SU-DHL-6 (cell line): ENCODE measurements around the gene TRAF3IP3.

Experiments
- H2AFZ ChIP-seq: fragments of 200-600 bp; sonication (generic); 2 replicates; pipeline ENCODE4 v1.6.1; 2014; ENCODE audit warnings: low read depth, mild to moderate bottlenecking, moderate library complexity, mixed read lengths, antibody characterized with exemption, low read length; ENCODE audit not compliant: severe bottlenecking
- H3F3A ChIP-seq: fragments of 200-600 bp; shearing (Covaris generic); 2 replicates; pipeline ENCODE4 v1.6.0; 2016; ENCODE audit warnings: antibody characterized with exemption, mild to moderate bottlenecking; ENCODE audit not compliant: insufficient read depth
- H3K27ac ChIP-seq: fragments of 200-600 bp; sonication (generic); 2 replicates; pipeline ENCODE4 v1.5.1; 2016; ENCODE audit warnings: low read depth, mild to moderate bottlenecking, low read length, moderate library complexity, mixed read lengths
- H3K27me3 ChIP-seq: fragments of 200-600 bp; sonication (generic), shearing (Covaris generic); 2 replicates; pipeline ENCODE4 v1.6.0; 2014; ENCODE audit warnings: mild to moderate bottlenecking, low read length
- H3K36me3 ChIP-seq: fragments of 200-600 bp; sonication (generic); 2 replicates; pipeline ENCODE4 v1.6.1; 2014; ENCODE audit warnings: mild to moderate bottlenecking, low read length, mixed read lengths
- H3K4me2 ChIP-seq: fragments of 300-600, 200-600 bp; shearing (Covaris generic), sonication (generic); 2 replicates; pipeline ENCODE4 v1.6.0; 2014; ENCODE audit warnings: low read length, low read depth, mild to moderate bottlenecking; ENCODE audit not compliant: poor library complexity, severe bottlenecking
- H3K4me3 ChIP-seq: fragments of 200-600 bp; sonication (generic); 2 replicates; pipeline ENCODE4 v1.5.1; 2014; ENCODE audit warnings: antibody characterized with exemption, low read length, mild to moderate bottlenecking, mixed read lengths; ENCODE audit not compliant: insufficient read depth, poor library complexity, severe bottlenecking
- H3K79me2 ChIP-seq: fragments of 200-600 bp; sonication (generic); 2 replicates; pipeline ENCODE4 v1.6.1; 2014; ENCODE audit warnings: mild to moderate bottlenecking, low read length, moderate library complexity; ENCODE audit not compliant: insufficient read depth
- H3K9ac ChIP-seq: fragments of 200-600 bp; sonication (generic); 2 replicates; pipeline ENCODE4 v1.7.0; 2014; ENCODE audit warnings: mild to moderate bottlenecking, low read length
- H3K9me2 ChIP-seq: fragments of 200-600 bp; sonication (generic); replicated peaks from 2 replicates; pipeline ENCODE4 v1.6.1; 2014; ENCODE audit warnings: low read length; ENCODE audit not compliant: insufficient read depth
- H3K9me3 ChIP-seq: fragments of 200-600 bp; sonication (generic); 2 replicates; pipeline ENCODE4 v1.6.1; 2014; ENCODE audit warnings: low read length, mixed read lengths; ENCODE audit not compliant: insufficient read depth
- H4K20me1 ChIP-seq: fragments of 200-600 bp; sonication (generic); 2 replicates; pipeline ENCODE4 v1.6.1; 2014; ENCODE audit warnings: low read depth, mild to moderate bottlenecking, antibody characterized with exemption, low read length, moderate library complexity, mixed read lengths
- CTCF ChIP-seq: fragments of 200-600 bp; sonication (generic); IDR thresholded peaks from one replicate; pipeline ENCODE4 v1.5.1; 2017; ENCODE audit warnings: antibody characterized with exemption, mild to moderate bottlenecking, low read length, moderate library complexity; ENCODE audit not compliant: insufficient read depth, poor library complexity, severe bottlenecking
- EZH2phosphoT487 ChIP-seq: fragments of 200-600 bp; sonication (generic), shearing (Covaris generic); conservative IDR thresholded peaks from 2 replicates; pipeline ENCODE4 v1.6.1; 2018; ENCODE audit warnings: mild to moderate bottlenecking, antibody characterized with exemption, low read length, moderate library complexity, mixed read lengths

Gene TRAF3IP3

GRCh38 chr1:209732725-209733124 is 23.1 kb upstream of the TRAF3IP3 start:
- Histone ChIP-seq H3K4me2 (no peak overlapping the region), H3K9me2 (no peaks in the 10 kb centered on the region), H2AFZ (no peak overlapping the region), H3K27me3 (0 out of 2 replicates have a peak, but pooled peaks cover 2% of the 10 kb centered on the region), H3K9ac (no peak overlapping the region), H3K36me3 (no peaks in the 10 kb centered on the region), H3K79me2 (no peaks in the 10 kb centered on the region), H3K27ac (no peak overlapping the region), H3K9me3 (no peaks in the 10 kb centered on the region), H4K20me1 (no peaks in the 10 kb centered on the region), H3K4me3 (no peak overlapping the region), H3F3A (no peaks in the 10 kb centered on the region)
- TF ChIP-seq CTCF, result no peak
- TF ChIP-seq EZH2phosphoT487, result no peak

DNA sequence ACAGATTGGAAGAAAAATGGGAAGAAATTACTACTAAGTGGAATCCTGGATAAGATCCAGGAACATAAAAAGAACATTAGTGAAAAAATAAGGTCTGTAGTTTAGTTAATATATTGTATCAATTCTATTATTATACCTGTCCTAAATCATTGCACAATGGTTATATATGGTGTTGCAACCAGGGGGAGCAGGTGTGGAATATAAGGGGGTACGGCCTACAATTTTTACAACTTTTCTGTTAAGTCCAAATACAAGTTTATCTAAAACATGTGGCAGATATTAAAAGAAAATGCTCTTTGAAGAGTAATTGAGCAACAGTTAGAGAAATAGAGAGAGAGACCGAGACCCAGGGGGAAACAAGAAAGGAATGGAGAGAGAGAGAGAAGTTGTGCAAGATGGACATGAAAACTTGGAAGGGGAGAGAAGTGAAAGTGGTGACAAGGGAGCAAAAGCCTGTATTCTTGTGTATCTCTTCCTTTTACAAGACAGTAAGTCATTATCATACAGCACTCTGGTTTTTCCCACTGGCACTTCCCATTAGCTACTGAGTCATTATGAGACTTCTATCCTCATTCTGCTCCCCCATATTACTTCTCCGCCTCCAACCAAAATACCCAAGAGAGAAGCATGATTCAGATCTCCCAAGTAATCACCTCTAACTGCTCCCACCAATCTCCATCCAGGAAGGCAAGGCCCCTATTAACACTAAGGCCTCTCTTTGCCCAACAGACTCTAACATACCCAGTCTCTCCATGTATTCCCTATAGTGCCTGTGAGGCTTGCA is 22.3 kb upstream of the TRAF3IP3 start:
- no peak for TF ChIP-seq EZH2phosphoT487
- TF ChIP-seq CTCF, result no peak
- Histone ChIP-seq H3K27ac (no peak overlapping the region), H3K79me2 (no peaks in the 10 kb centered on the region), H3K9me3 (no peaks in the 10 kb centered on the region), H3F3A (no peaks in the 10 kb centered on the region), H3K4me2 (no peak overlapping the region), H3K4me3 (no peak overlapping the region), H4K20me1 (no peaks in the 10 kb centered on the region), H3K9ac (no peak overlapping the region), H2AFZ (no peak overlapping the region), H3K9me2 (no peaks in the 10 kb centered on the region), H3K36me3 (no peaks in the 10 kb centered on the region), H3K27me3 (0 out of 2 replicates have a peak, but pooled peaks cover 2% of the 10 kb centered on the region)

DNA sequence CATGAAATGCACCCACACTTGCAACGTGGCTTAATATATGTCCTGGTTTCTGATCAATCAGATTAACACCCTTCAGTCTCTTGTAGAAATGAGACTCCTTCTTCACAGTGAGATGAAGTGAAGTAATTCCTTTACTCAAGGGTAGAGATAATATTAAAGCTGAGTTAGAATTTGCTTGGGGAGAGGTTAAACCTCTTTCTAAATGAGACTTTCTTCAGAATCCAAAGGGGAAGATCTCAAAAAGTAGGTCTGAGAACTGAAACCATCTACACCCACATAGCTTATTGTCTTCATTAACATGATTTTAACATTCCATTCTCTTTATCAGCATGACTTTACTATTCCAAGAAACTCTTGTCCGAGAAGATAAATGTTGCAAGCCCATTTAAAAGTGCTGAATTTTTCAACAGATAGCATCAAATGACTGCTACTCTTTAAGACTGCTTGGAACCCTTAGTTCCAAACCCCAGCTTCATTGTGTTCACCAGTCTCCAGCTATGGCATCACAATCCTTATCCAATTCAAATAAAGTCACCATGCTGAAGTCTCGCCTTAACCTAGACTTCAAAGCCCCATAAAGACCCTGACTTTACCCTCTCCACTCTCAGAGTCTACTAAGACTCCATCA is 19.2 kb upstream of the TRAF3IP3 start:
- TF ChIP-seq CTCF, result no peak
- TF ChIP-seq EZH2phosphoT487, result no peak
- Histone ChIP-seq H3K79me2 (no peaks in the 10 kb centered on the region), H3K9me3 (no peaks in the 10 kb centered on the region), H4K20me1 (no peaks in the 10 kb centered on the region), H3K9me2 (no peaks in the 10 kb centered on the region), H3K4me3 (no peak overlapping the region), H3K9ac (no peak overlapping the region), H3K4me2 (no peak overlapping the region), H3F3A (no peaks in the 10 kb centered on the region), H3K27me3 (no peaks in the 10 kb centered on the region), H3K27ac (no peak overlapping the region), H3K36me3 (no peaks in the 10 kb centered on the region), H2AFZ (no peak overlapping the region)
